ENCODE results near the gene ZFP36.

GRCh38 chr19:39381910-39382611 is 24.6 kb upstream of the ZFP36 start:
- TF ChIP-seq, protein P1, sequence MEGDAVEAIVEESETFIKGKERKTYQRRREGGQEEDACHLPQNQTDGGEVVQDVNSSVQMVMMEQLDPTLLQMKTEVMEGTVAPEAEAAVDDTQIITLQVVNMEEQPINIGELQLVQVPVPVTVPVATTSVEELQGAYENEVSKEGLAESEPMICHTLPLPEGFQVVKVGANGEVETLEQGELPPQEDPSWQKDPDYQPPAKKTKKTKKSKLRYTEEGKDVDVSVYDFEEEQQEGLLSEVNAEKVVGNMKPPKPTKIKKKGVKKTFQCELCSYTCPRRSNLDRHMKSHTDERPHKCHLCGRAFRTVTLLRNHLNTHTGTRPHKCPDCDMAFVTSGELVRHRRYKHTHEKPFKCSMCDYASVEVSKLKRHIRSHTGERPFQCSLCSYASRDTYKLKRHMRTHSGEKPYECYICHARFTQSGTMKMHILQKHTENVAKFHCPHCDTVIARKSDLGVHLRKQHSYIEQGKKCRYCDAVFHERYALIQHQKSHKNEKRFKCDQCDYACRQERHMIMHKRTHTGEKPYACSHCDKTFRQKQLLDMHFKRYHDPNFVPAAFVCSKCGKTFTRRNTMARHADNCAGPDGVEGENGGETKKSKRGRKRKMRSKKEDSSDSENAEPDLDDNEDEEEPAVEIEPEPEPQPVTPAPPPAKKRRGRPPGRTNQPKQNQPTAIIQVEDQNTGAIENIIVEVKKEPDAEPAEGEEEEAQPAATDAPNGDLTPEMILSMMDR (IDR thresholded peaks at IDR 0.05), result no peak
- no peak for TF ChIP-seq POLR2A (IDR thresholded peaks at IDR 0.05)
